CD14-positive monocyte (primary cell): Measurements from ENCODE around the gene ZMYM3. TPM values are rescaled to one million over a fixed set of nuclear protein-coding genes. Genes with fewer than 3 reads are reported as not detected.
A peak's percentile ranks its signal among the peaks of the same experiment; 100 is the strongest.

Experiments used
- DNase-seq, 3 donors: peaks; one replicate each; pipeline ENCODE4 v3.0.0-alpha.2; 2011 to 2022
- H2AFZ ChIP-seq: 2 replicates; pipeline ENCODE4 v1.6.0; 2012; ENCODE audit warnings: mild to moderate bottlenecking, low read depth, low read length, inconsistent platforms; ENCODE audit not compliant: insufficient read depth, poor library complexity, severe bottlenecking
- H3K27ac ChIP-seq, 2 donors: 1 replicate in 1 of 2; 2 replicates in 1 of 2; pipeline ENCODE4 v1.5.1; 2012 to 2013; ENCODE audit warnings: low read length in 2 of 2, control low read depth in 1 of 2, inconsistent platforms in 1 of 2, low read depth in 1 of 2, mild to moderate bottlenecking in 1 of 2
- H3K27me3 ChIP-seq, 2 donors: one replicate each; pipeline versions ENCODE4 v1.6.0 to v1.6.1; 2011 to 2013; ENCODE audit warnings: low read length in 2 of 2; ENCODE audit not compliant: control insufficient read depth in 2 of 2, insufficient read depth in 2 of 2
- H3K36me3 ChIP-seq, 2 donors: replicated peaks in 1 of 2; 1 replicate in 1 of 2; 2 replicates in 1 of 2; pipeline versions ENCODE4 v1.5.1 to v1.6.1; 2012 to 2013; ENCODE audit warnings: low read length in 2 of 2, control low read depth in 1 of 2, inconsistent platforms in 1 of 2, mild to moderate bottlenecking in 1 of 2; ENCODE audit not compliant: insufficient read depth in 2 of 2, control insufficient read depth in 1 of 2
- H3K4me1 ChIP-seq, 2 donors: 1 replicate in 1 of 2; 2 replicates in 1 of 2; pipeline versions ENCODE4 v1.5.1 to v1.6.1; 2012 to 2013; ENCODE audit warnings: low read length in 2 of 2, control low read depth in 1 of 2, inconsistent platforms in 1 of 2, mild to moderate bottlenecking in 1 of 2, moderate library complexity in 1 of 2; ENCODE audit not compliant: insufficient read depth in 2 of 2, control insufficient read depth in 1 of 2
- H3K4me2 ChIP-seq: replicated peaks from 2 replicates; pipeline ENCODE3; 2012; ENCODE audit warnings: low read length, moderate library complexity, mild to moderate bottlenecking; ENCODE audit not compliant: poor library complexity, severe bottlenecking; ENCODE audit errors: extremely low read depth
- H3K4me3 ChIP-seq, 3 experiments: fragments of 200-600 bp in 1 of 3; sonication (generic) in 1 of 3; replicated peaks in 1 of 3; 1 replicate in 2 of 3; 2 replicates in 1 of 3; pipeline ENCODE4 v1.5.1; 2011 to 2013; ENCODE audit warnings: low read length in 3 of 3, mild to moderate bottlenecking in 3 of 3, control low read depth in 2 of 3, low read depth in 2 of 3, inconsistent platforms in 1 of 3, moderate library complexity in 1 of 3
- H3K79me2 ChIP-seq: 2 replicates; pipeline ENCODE4 v1.6.0; 2012; ENCODE audit warnings: mild to moderate bottlenecking, control low read depth, inconsistent platforms, low read length, moderate library complexity; ENCODE audit not compliant: insufficient read depth
- H3K9ac ChIP-seq: 2 replicates; pipeline ENCODE4 v1.6.0; 2017; ENCODE audit warnings: low read length, mild to moderate bottlenecking; ENCODE audit not compliant: insufficient read depth, poor library complexity, severe bottlenecking
- H3K9me3 ChIP-seq, 2 donors: replicated peaks in 1 of 2; 1 replicate in 1 of 2; 2 replicates in 1 of 2; pipeline versions ENCODE4 v1.5.1 to v1.6.1; 2012 to 2013; ENCODE audit warnings: low read length in 2 of 2, control low read depth in 1 of 2; ENCODE audit not compliant: control insufficient read depth in 1 of 2, insufficient read depth in 1 of 2
- H4K20me1 ChIP-seq: 2 replicates; pipeline ENCODE4 v1.6.0; 2012; ENCODE audit warnings: mild to moderate bottlenecking, low read length, control low read depth, moderate library complexity; ENCODE audit not compliant: insufficient read depth
- H3K27ac Mint-ChIP-seq, 7 donors: one replicate each; pipeline ENCODE4 v1.8.0; 2020; ENCODE audit warnings: mild to moderate bottlenecking in 7 of 7, mixed read lengths in 7 of 7, moderate library complexity in 6 of 7, inconsistent platforms in 2 of 7
- H3K27me3 Mint-ChIP-seq, 3 donors: one replicate each; pipeline ENCODE4 v1.8.0; 2021 to 2022; ENCODE audit warnings: low read depth in 3 of 3, mild to moderate bottlenecking in 3 of 3, mixed read lengths in 3 of 3, moderate library complexity in 3 of 3, inconsistent platforms in 1 of 3
- H3K36me3 Mint-ChIP-seq, 2 donors: one replicate each; pipeline ENCODE4 v1.8.0; 2020; ENCODE audit warnings: mixed read lengths in 2 of 2, inconsistent platforms in 1 of 2, mild to moderate bottlenecking in 1 of 2
- H3K4me1 Mint-ChIP-seq: one replicate; pipeline ENCODE4 v1.8.0; 2020; ENCODE audit warnings: mild to moderate bottlenecking, mixed read lengths
- H3K4me3 Mint-ChIP-seq, 2 donors: one replicate each; pipeline ENCODE4 v1.8.0; 2020; ENCODE audit warnings: mild to moderate bottlenecking in 2 of 2, mixed read lengths in 2 of 2, moderate library complexity in 1 of 2
- H3K9me3 Mint-ChIP-seq, 7 donors: one replicate each; pipeline ENCODE4 v1.8.0; 2020 to 2022; ENCODE audit warnings: mixed read lengths in 7 of 7, mild to moderate bottlenecking in 6 of 7, moderate library complexity in 6 of 7, inconsistent platforms in 2 of 7
- CTCF ChIP-seq: fragments of 200-600 bp; IDR thresholded peaks from one replicate; pipeline ENCODE4 v1.8.0; 2022; ENCODE audit warnings: antibody characterized with exemption, mild to moderate bottlenecking
- WGBS: methylation state at CpG from one replicate; pipeline ENCODE4 v1.1.5; 2013; ENCODE audit warnings: missing lambda C conversion rate; ENCODE audit not compliant: insufficient coverage; 5-methylcytosine and 5-hydroxymethylcytosine counted together
- intact Hi-C, 2 donors: fragments of 100-400 bp; cut with micrococcal nuclease; formaldehyde crosslinking; loops; one replicate each; pipeline versions ENCODE4 v1.15.0 to v1.15.1; 2023
- polyA plus RNA-seq, 3 donors: library from polyadenylated mRNA; depleted of rRNA in 1 of 3; unstranded in 2 of 3; stranded (reverse) in 1 of 3; fragments of 300-500 nt in 2 of 3; fragments of >200 nt in 1 of 3; fragmentation: Illumina TruSeq in 2 of 3; gene quantifications; 1 replicate in 2 of 3; 2 replicates in 1 of 3; pipeline ENCODE4 v1.2.3, GENCODE V29; 2012 to 2021

The ZMYM3 gene
- polyA plus RNA-seq, 3 donors = 3.9 to 13.2 (median 4.8) TPM

GRCh38 chrX:71251466-71251973, 2.4 kb downstream of the ZMYM3 start:
- Mint-ChIP-seq H3K27me3 (peaks cover 0 to 11% (median 0%) of the 10 kb centered on the region in 3 donors), H3K36me3 (peaks cover 35 to 37% of the 10 kb centered on the region in 2 donors), H3K27ac (peak overlapping the region in 2 of 7 donors; percentile 12 to 57), H3K4me3 (peak overlapping the region; percentile 77), H3K9me3 (peaks cover 0 to 5% (median 0%) of the 10 kb centered on the region in 7 donors), H3K4me1 (peaks cover 36% of the 10 kb centered on the region)
- peak overlapping the region in 2 of 3 experiments; percentile 8 to 90 for H3K4me3 ChIP-seq
- intact Hi-C loops = loop anchor here in 1 of 2 donors (10.0 kb wide), 1 partner anchor 57 kb away; no protein-coding TSS in a partner anchor
- peak overlapping the region in 1 of 2 donors; percentile 31 for H3K27ac ChIP-seq
- H3K4me1 ChIP-seq = peaks cover 28 to 33% of the 10 kb centered on the region in 2 donors
- H3K36me3 ChIP-seq = peaks cover 34 to 36% of the 10 kb centered on the region in 2 donors
- peak overlapping the region; percentile 41 for H2AFZ ChIP-seq
- WGBS = no CpG with 5 or more reads among the region's 8 CpGs
- no peaks in the 10 kb centered on the region for H3K27me3 ChIP-seq
- H3K9ac ChIP-seq = peak overlapping the region; percentile 15
- no peaks in the 10 kb centered on the region for H3K9me3 ChIP-seq
- peak overlapping the region; percentile 92 for H3K4me2 ChIP-seq
- H4K20me1 ChIP-seq = no peaks in the 10 kb centered on the region
- peaks cover 12% of the 10 kb centered on the region for H3K79me2 ChIP-seq
- DNase-seq = no peak
- TF ChIP-seq CTCF = no peak

- no peaks in the 10 kb centered on the region for H4K20me1 ChIP-seq
- peaks cover 0 to 2% (median 0%) of the 10 kb centered on the region in 7 donors for H3K9me3 Mint-ChIP-seq
- no CpG with 5 or more reads among the region's 9 CpGs for WGBS
- no peaks in the 10 kb centered on the region for H3K9me3 ChIP-seq
- no peak for TF ChIP-seq CTCF
- H3K36me3 ChIP-seq = peaks cover 38 to 40% of the 10 kb centered on the region in 2 donors
- peaks cover 36% of the 10 kb centered on the region for H3K4me1 Mint-ChIP-seq
- peaks cover 37 to 40% of the 10 kb centered on the region in 2 donors for H3K36me3 Mint-ChIP-seq
- no peak for DNase-seq
- intact Hi-C loops = loop anchor here in 1 of 2 donors (10.0 kb wide), 1 partner anchor 56 kb away; no protein-coding TSS in a partner anchor
- H3K79me2 ChIP-seq = peaks cover 12% of the 10 kb centered on the region
- peak overlapping the region in 3 of 7 donors; percentile 32 to 63 (median 57) for H3K27ac Mint-ChIP-seq
- H3K27me3 Mint-ChIP-seq = peaks cover 0 to 11% (median 0%) of the 10 kb centered on the region in 3 donors
- H3K4me3 ChIP-seq = peak overlapping the region in 1 of 3 experiments; percentile 90
- H3K27ac ChIP-seq = peak overlapping the region in 1 of 2 donors; percentile 31
- H3K27me3 ChIP-seq = no peaks in the 10 kb centered on the region
- H3K4me2 ChIP-seq = peak overlapping the region; percentile 92
- H3K4me3 Mint-ChIP-seq = peak overlapping the region; percentile 77
- H3K9ac ChIP-seq = no peak overlapping the region
- peaks cover 28 to 33% of the 10 kb centered on the region in 2 donors for H3K4me1 ChIP-seq
- H2AFZ ChIP-seq = peak overlapping the region; percentile 41
Measured at GRCh38 chrX:71250841-71251240, 3.1 kb downstream of the ZMYM3 start.
